ENCODE results near the gene SARNP.
"Not testable (repeated sequence)": the region's sequence is repeated elsewhere in the genome, so short reads cannot be mapped to it uniquely, and the experiment has no call there.

SARNP gene, protein sequence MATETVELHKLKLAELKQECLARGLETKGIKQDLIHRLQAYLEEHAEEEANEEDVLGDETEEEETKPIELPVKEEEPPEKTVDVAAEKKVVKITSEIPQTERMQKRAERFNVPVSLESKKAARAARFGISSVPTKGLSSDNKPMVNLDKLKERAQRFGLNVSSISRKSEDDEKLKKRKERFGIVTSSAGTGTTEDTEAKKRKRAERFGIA

GRCh38 chr12:55817345-55818139 is at the start of gene SARNP, which contains the start of gene ORMDL2:
SARNP (minus strand) TSS chr12:55817724; CDS start chr12:55817701, 23 bp downstream.
ORMDL2 (plus strand) TSS chr12:55818041; CDS start chr12:55819000, 959 bp downstream.
- Histone ChIP-seq H3K36me3 (ENCODE audit: control insufficient read depth in 2 of 2, insufficient read depth in 2 of 2, low read length in 2 of 2) (peaks cover 19 to 27% of the 10 kb centered on the region in 2 donors), H3K9ac (ENCODE audit: low read length in 2 of 2) (peak within 1 kb of the TSS; percentile 89 to 97), H3K27ac (ENCODE audit: low read length) (peak within 1 kb of the TSS; percentile 89), H3K9me3 (ENCODE audit: control insufficient read depth in 2 of 2, low read length in 2 of 2) (no peaks in the 10 kb centered on the region), H3K27me3 (ENCODE audit: control insufficient read depth in 1 of 2, insufficient read depth in 2 of 2, low read length in 2 of 2) (no peaks in the 10 kb centered on the region), H3K4me1 (ENCODE audit: control insufficient read depth, insufficient read depth, low read length) (peaks cover 15% of the 10 kb centered on the region), H3K4me3 (ENCODE audit: low read length in 2 of 2) (peak within 1 kb of the TSS; percentile 89 to 100)

- H3K36me3 ChIP-seq (ENCODE audit: control insufficient read depth in 2 of 2, insufficient read depth in 2 of 2, low read length in 2 of 2); H3K9ac ChIP-seq (ENCODE audit: low read length in 2 of 2); H3K27me3 ChIP-seq (ENCODE audit: control insufficient read depth in 1 of 2, insufficient read depth in 2 of 2, low read length in 2 of 2); H3K4me1 ChIP-seq (ENCODE audit: control insufficient read depth, insufficient read depth, low read length); H3K27ac ChIP-seq (ENCODE audit: low read length); H3K4me3 ChIP-seq (ENCODE audit: low read length in 2 of 2); H3K9me3 ChIP-seq (ENCODE audit: control insufficient read depth in 2 of 2, low read length in 2 of 2): not testable (repeated sequence)
Observed at GRCh38 chr12:55866454-55867004, 49.0 kb upstream of the SARNP start.

- no peaks in the 10 kb centered on the region for H3K27me3 ChIP-seq (ENCODE audit: control insufficient read depth in 1 of 2, insufficient read depth in 2 of 2, low read length in 2 of 2)
- H3K4me3 ChIP-seq (ENCODE audit: low read length in 2 of 2): no peak overlapping the region
- no peak overlapping the region for H3K9ac ChIP-seq (ENCODE audit: low read length in 2 of 2)
- no peak overlapping the region for H3K27ac ChIP-seq (ENCODE audit: low read length)
- no peaks in the 10 kb centered on the region for H3K4me1 ChIP-seq (ENCODE audit: control insufficient read depth, insufficient read depth, low read length)
- no peaks in the 10 kb centered on the region for H3K9me3 ChIP-seq (ENCODE audit: control insufficient read depth in 2 of 2, low read length in 2 of 2)
- H3K36me3 ChIP-seq (ENCODE audit: control insufficient read depth in 2 of 2, insufficient read depth in 2 of 2, low read length in 2 of 2): no peaks in the 10 kb centered on the region
Observed at GRCh38 chr12:55865327-55865726, 47.8 kb upstream of the SARNP start.

- H3K9ac ChIP-seq (ENCODE audit: low read length in 2 of 2); H3K4me1 ChIP-seq (ENCODE audit: control insufficient read depth, insufficient read depth, low read length); H3K27me3 ChIP-seq (ENCODE audit: control insufficient read depth in 1 of 2, insufficient read depth in 2 of 2, low read length in 2 of 2); H3K4me3 ChIP-seq (ENCODE audit: low read length in 2 of 2); H3K27ac ChIP-seq (ENCODE audit: low read length); H3K9me3 ChIP-seq (ENCODE audit: control insufficient read depth in 2 of 2, low read length in 2 of 2); H3K36me3 ChIP-seq (ENCODE audit: control insufficient read depth in 2 of 2, insufficient read depth in 2 of 2, low read length in 2 of 2): not testable (repeated sequence)
Observed at GRCh38 chr12:55862931-55863330, 45.4 kb upstream of the SARNP start.

- H3K4me3 ChIP-seq (ENCODE audit: low read length in 2 of 2): no peak overlapping the region
- H3K4me1 ChIP-seq (ENCODE audit: control insufficient read depth, insufficient read depth, low read length): no peaks in the 10 kb centered on the region
- no peaks in the 10 kb centered on the region for H3K36me3 ChIP-seq (ENCODE audit: control insufficient read depth in 2 of 2, insufficient read depth in 2 of 2, low read length in 2 of 2)
- no peaks in the 10 kb centered on the region for H3K27me3 ChIP-seq (ENCODE audit: control insufficient read depth in 1 of 2, insufficient read depth in 2 of 2, low read length in 2 of 2)
- no peak overlapping the region for H3K27ac ChIP-seq (ENCODE audit: low read length)
- H3K9me3 ChIP-seq (ENCODE audit: control insufficient read depth in 2 of 2, low read length in 2 of 2): no peaks in the 10 kb centered on the region
- H3K9ac ChIP-seq (ENCODE audit: low read length in 2 of 2): no peak overlapping the region
Observed at GRCh38 chr12:55862286-55862685, 44.8 kb upstream of the SARNP start.

- no peaks in the 10 kb centered on the region for H3K4me1 ChIP-seq (ENCODE audit: control insufficient read depth, insufficient read depth, low read length)
- no peak overlapping the region for H3K4me3 ChIP-seq (ENCODE audit: low read length in 2 of 2)
- H3K27ac ChIP-seq (ENCODE audit: low read length): no peak overlapping the region
- no peaks in the 10 kb centered on the region for H3K9me3 ChIP-seq (ENCODE audit: control insufficient read depth in 2 of 2, low read length in 2 of 2)
- no peak overlapping the region for H3K9ac ChIP-seq (ENCODE audit: low read length in 2 of 2)
- H3K36me3 ChIP-seq (ENCODE audit: control insufficient read depth in 2 of 2, insufficient read depth in 2 of 2, low read length in 2 of 2): no peaks in the 10 kb centered on the region
- no peaks in the 10 kb centered on the region for H3K27me3 ChIP-seq (ENCODE audit: control insufficient read depth in 1 of 2, insufficient read depth in 2 of 2, low read length in 2 of 2)
Observed at GRCh38 chr12:55861871-55862270, 44.3 kb upstream of the SARNP start.

GRCh38 chr12:55861396-55861795 is 43.9 kb upstream of the SARNP start:
- Histone ChIP-seq H3K4me1 (ENCODE audit: control insufficient read depth, insufficient read depth, low read length) (no peaks in the 10 kb centered on the region), H3K9me3 (ENCODE audit: control insufficient read depth in 2 of 2, low read length in 2 of 2) (no peaks in the 10 kb centered on the region), H3K27ac (ENCODE audit: low read length) (no peak overlapping the region), H3K4me3 (ENCODE audit: low read length in 2 of 2) (no peak overlapping the region), H3K27me3 (ENCODE audit: control insufficient read depth in 1 of 2, insufficient read depth in 2 of 2, low read length in 2 of 2) (no peaks in the 10 kb centered on the region), H3K36me3 (ENCODE audit: control insufficient read depth in 2 of 2, insufficient read depth in 2 of 2, low read length in 2 of 2) (no peaks in the 10 kb centered on the region), H3K9ac (ENCODE audit: low read length in 2 of 2) (no peak overlapping the region)

DNA sequence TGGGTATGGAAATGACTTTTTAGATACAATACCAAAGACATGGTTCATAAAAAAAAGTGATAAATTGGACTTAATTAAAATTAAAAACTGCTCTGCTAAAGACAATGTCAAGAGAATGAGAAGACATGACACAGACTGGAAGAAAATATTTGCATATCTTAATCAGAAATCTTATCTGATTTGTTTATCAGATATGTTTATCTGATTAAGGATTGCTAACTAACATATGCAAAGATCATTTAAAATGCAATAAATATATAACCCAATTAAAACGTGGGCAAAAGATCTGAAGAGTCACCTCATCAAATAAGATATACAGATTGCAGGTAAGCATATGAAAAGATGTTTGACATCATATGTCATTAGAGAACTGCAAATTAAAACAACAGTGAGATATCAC is 35.2 kb upstream of the SARNP start:
- H3K27ac ChIP-seq (ENCODE audit: low read length): no peak overlapping the region

DNA sequence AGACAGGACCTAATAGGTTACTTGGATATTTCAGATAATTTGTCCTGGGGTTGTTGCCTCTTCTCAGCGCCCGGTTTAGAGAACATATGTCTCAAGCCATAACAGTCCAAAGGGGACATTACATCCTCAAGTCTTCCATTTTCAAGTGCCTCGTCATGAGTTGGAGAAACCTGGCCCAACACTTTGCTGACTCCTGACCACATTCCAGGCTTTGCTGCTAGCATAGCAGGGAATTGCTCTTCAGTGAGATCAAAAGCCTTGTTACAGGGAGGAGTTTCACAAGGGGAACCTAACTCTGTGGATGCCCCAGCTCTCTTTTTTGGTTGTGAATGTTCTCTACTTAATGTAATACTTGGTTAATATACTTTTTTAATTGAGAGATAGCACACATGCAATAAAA is 33.4 kb upstream of the SARNP start:
- no peaks in the 10 kb centered on the region for H3K9me3 ChIP-seq (ENCODE audit: control insufficient read depth in 2 of 2, low read length in 2 of 2)
- H3K9ac ChIP-seq (ENCODE audit: low read length in 2 of 2): no peak overlapping the region
- H3K4me3 ChIP-seq (ENCODE audit: low read length in 2 of 2): no peak overlapping the region
- H3K4me1 ChIP-seq (ENCODE audit: control insufficient read depth, insufficient read depth, low read length): peaks cover 7% of the 10 kb centered on the region
- H3K27ac ChIP-seq (ENCODE audit: low read length): no peak overlapping the region
- no peaks in the 10 kb centered on the region for H3K36me3 ChIP-seq (ENCODE audit: control insufficient read depth in 2 of 2, insufficient read depth in 2 of 2, low read length in 2 of 2)
- peaks cover 0 to 3% of the 10 kb centered on the region in 2 donors for H3K27me3 ChIP-seq (ENCODE audit: control insufficient read depth in 1 of 2, insufficient read depth in 2 of 2, low read length in 2 of 2)

More for the DNA sequence above, 35.2 kb upstream of the SARNP start:
- H3K4me3 ChIP-seq (ENCODE audit: low read length in 2 of 2): no peak overlapping the region
- H3K4me1 ChIP-seq (ENCODE audit: control insufficient read depth, insufficient read depth, low read length): no peaks in the 10 kb centered on the region
- no peaks in the 10 kb centered on the region for H3K36me3 ChIP-seq (ENCODE audit: control insufficient read depth in 2 of 2, insufficient read depth in 2 of 2, low read length in 2 of 2)
- no peaks in the 10 kb centered on the region for H3K9me3 ChIP-seq (ENCODE audit: control insufficient read depth in 2 of 2, low read length in 2 of 2)
- H3K9ac ChIP-seq (ENCODE audit: low read length in 2 of 2): no peak overlapping the region
- H3K27me3 ChIP-seq (ENCODE audit: control insufficient read depth in 1 of 2, insufficient read depth in 2 of 2, low read length in 2 of 2): peaks cover 0 to 3% of the 10 kb centered on the region in 2 donors

DNA sequence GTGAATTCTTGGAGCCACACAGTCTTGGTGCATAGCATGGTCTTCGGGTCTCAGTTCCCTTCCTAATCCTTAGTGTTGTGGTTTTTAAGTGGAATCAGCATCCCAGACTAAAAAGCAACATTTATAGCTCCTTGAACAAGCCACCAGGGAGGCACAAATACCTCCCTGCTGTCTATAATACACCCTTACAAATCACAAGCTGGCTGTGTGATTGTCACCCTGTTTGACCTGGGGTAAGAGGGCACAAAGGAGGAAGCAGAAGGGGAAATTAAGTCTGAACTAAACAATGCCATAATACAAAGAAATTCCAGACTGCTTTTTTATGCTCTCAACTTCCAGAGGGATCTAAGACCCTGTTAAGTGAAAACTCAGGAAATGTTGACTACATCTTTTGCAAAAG is 32.9 kb upstream of the SARNP start:
- Histone ChIP-seq H3K9ac (ENCODE audit: low read length in 2 of 2) (no peak overlapping the region), H3K27me3 (ENCODE audit: control insufficient read depth in 1 of 2, insufficient read depth in 2 of 2, low read length in 2 of 2) (peaks cover 0 to 3% of the 10 kb centered on the region in 2 donors), H3K4me1 (ENCODE audit: control insufficient read depth, insufficient read depth, low read length) (peaks cover 7% of the 10 kb centered on the region), H3K36me3 (ENCODE audit: control insufficient read depth in 2 of 2, insufficient read depth in 2 of 2, low read length in 2 of 2) (no peaks in the 10 kb centered on the region), H3K9me3 (ENCODE audit: control insufficient read depth in 2 of 2, low read length in 2 of 2) (no peaks in the 10 kb centered on the region), H3K27ac (ENCODE audit: low read length) (no peak overlapping the region), H3K4me3 (ENCODE audit: low read length in 2 of 2) (no peak overlapping the region)
